GM23248 (cell line): ENCODE data around the gene LIX1L. TPM values are rescaled to one million over a fixed set of nuclear protein-coding genes. Genes with fewer than 3 reads are reported as not detected.
A peak's percentile ranks its signal among the peaks of the same experiment; 100 is the strongest.

Experiments
- DNase-seq: peaks from one replicate; pipeline ENCODE4 v3.0.0-alpha.2; 2015
- H2AFZ ChIP-seq: fragments of 200-600 bp; sonication (generic); 2 replicates; pipeline ENCODE4 v1.6.1; 2016; ENCODE audit warnings: antibody characterized with exemption
- H3F3A ChIP-seq: fragments of 200-600 bp; sonication (generic); 2 replicates; pipeline ENCODE4 v1.6.1; 2016; ENCODE audit warnings: mild to moderate bottlenecking, antibody characterized with exemption, mixed run types; ENCODE audit not compliant: insufficient read depth
- H3K27ac ChIP-seq: fragments of 200-600 bp; sonication (generic); 2 replicates; pipeline ENCODE4 v1.5.1; 2016; ENCODE audit warnings: mild to moderate bottlenecking
- H3K27me3 ChIP-seq: fragments of 200-600 bp; sonication (generic); replicated peaks from 2 replicates; pipeline ENCODE4 v1.6.1; 2016; ENCODE audit warnings: mild to moderate bottlenecking; ENCODE audit not compliant: insufficient read depth
- H3K36me3 ChIP-seq: fragments of 200-600 bp; sonication (generic); 2 replicates; pipeline ENCODE4 v1.6.1; 2016; ENCODE audit warnings: low read depth, mild to moderate bottlenecking
- H3K4me1 ChIP-seq: fragments of 200-600 bp; sonication (generic); 2 replicates; pipeline ENCODE4 v1.6.1; 2016; ENCODE audit warnings: mild to moderate bottlenecking; ENCODE audit not compliant: insufficient read depth
- H3K4me2 ChIP-seq: fragments of 200-600 bp; sonication (generic); one replicate; pipeline ENCODE4 v1.6.1; 2016; ENCODE audit warnings: mild to moderate bottlenecking; ENCODE audit not compliant: unreplicated experiment
- H3K4me3 ChIP-seq: fragments of 200-600 bp; sonication (generic); 2 replicates; pipeline ENCODE4 v1.5.1; 2016; ENCODE audit warnings: mild to moderate bottlenecking
- H3K79me2 ChIP-seq: fragments of 200-600 bp; sonication (generic); 2 replicates; pipeline ENCODE4 v1.6.1; 2016; ENCODE audit warnings: mild to moderate bottlenecking; ENCODE audit not compliant: insufficient read depth
- H3K9ac ChIP-seq: fragments of 200-600 bp; sonication (generic); 2 replicates; pipeline ENCODE4 v1.6.1; 2016; ENCODE audit warnings: mild to moderate bottlenecking
- H3K9me2 ChIP-seq: fragments of 200-600 bp; sonication (generic); 2 replicates; pipeline ENCODE4 v1.6.1; 2016; ENCODE audit warnings: mixed run types, mild to moderate bottlenecking, moderate library complexity; ENCODE audit not compliant: insufficient read depth
- H3K9me3 ChIP-seq: fragments of 200-600 bp; sonication (generic); one replicate; pipeline ENCODE4 v1.6.1; 2017; ENCODE audit warnings: low read depth
- H4K20me1 ChIP-seq: fragments of 200-600 bp; sonication (generic); 2 replicates; pipeline ENCODE4 v1.6.0; 2016; ENCODE audit not compliant: insufficient read depth
- EZH2 ChIP-seq: fragments of 200-600 bp; sonication (generic); IDR thresholded peaks from 2 replicates; pipeline ENCODE4 v1.6.1; 2018; ENCODE audit warnings: antibody characterized with exemption, mild to moderate bottlenecking; ENCODE audit not compliant: insufficient read depth, poor library complexity, severe bottlenecking
- EZH2phosphoT487 ChIP-seq: fragments of 200-600 bp; sonication (generic); IDR thresholded peaks from 2 replicates; pipeline ENCODE4 v1.6.1; 2018; ENCODE audit warnings: antibody characterized with exemption, moderate library complexity, mild to moderate bottlenecking, low read depth; ENCODE audit not compliant: insufficient read depth
- WGBS, 2 experiments: methylation state at CpG; one replicate each; pipeline ENCODE4 v1.1.6; 2015 to 2017; ENCODE audit warnings: low lambda C conversion rate in 2 of 2, low coverage in 1 of 2; ENCODE audit errors: missing lambda C conversion rate in 2 of 2; 5-methylcytosine and 5-hydroxymethylcytosine counted together
- in situ Hi-C: fragments of 300-500 bp; cut with MboI; formaldehyde crosslinking; loops from 2 replicates; pipeline ENCODE4 v1.15.0; 2020
- polyA plus RNA-seq: library from polyadenylated mRNA; unstranded; fragments of >200 nt; fragmentation: Nextera tagmentation; extraction: Ambion mirVana; gene quantifications from 2 replicates; pipeline ENCODE4 v1.2.1, GENCODE V29; 2016
- total RNA-seq: library from RNA; depleted of rRNA; stranded (reverse); fragments of >200 nt; shearing (Covaris generic); gene quantifications from 2 replicates; pipeline ENCODE4 v1.2.3, GENCODE V29; 2014

Gene LIX1L
- total and polyA plus RNA-seq, 2 experiments from 2014 or later, result 18.3 to 36.5 TPM

DNA sequence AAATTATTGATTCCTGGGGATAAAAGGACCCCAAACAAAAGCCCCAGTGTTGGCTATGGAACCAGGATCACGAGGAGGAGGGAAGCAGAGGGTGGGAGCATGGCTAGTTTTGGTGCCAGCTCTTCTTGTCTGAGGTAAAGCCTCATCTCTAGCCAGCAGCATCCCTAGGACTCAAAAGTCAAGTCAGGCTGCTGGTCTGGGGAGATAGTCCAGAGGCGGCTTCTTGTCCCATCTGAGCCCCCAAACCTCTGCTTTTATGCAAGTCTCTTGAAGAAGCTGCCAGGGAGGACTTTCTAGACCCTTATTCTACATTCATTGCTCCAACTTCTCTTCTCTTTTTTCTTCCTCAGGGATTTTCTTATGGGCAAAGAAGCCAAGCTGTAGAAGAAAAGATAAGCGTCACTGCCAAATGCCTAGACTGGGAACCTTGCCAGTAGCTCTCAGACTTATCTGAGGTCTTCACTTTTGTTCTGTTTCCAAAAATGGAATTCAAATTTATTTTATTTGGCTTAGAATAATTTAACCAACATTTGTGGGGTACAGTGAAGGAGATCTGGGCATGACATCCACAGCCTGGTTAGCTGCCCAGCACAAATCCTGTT, 65.2 kb downstream of the LIX1L start:
- peak; percentile 28 for DNase-seq
- in situ Hi-C loops, result no loop called here
- Histone ChIP-seq H3K9me2 (no peaks in the 10 kb centered on the region), H3K9me3 (no peaks in the 10 kb centered on the region), H3K9ac (peak overlapping the region; percentile 60), H4K20me1 (no peaks in the 10 kb centered on the region), H3K4me3 (peak overlapping the region; percentile 50; the same call in 1 of the 2 replicates), H3K4me2 (peak overlapping the region; percentile 77), H3K27ac (peak overlapping the region; percentile 80), H3K79me2 (no peaks in the 10 kb centered on the region), H3K27me3 (no peaks in the 10 kb centered on the region), H3F3A (peaks cover 25% of the 10 kb centered on the region), H2AFZ (peak overlapping the region; percentile 93), H3K4me1 (peaks cover 17% of the 10 kb centered on the region), H3K36me3 (no peaks in the 10 kb centered on the region)
- TF ChIP-seq EZH2phosphoT487 (no peak), EZH2 (no peak)
- WGBS, 2 experiments, result 76 to 79% methylated on average over 3 of the region's 3 CpGs

DNA sequence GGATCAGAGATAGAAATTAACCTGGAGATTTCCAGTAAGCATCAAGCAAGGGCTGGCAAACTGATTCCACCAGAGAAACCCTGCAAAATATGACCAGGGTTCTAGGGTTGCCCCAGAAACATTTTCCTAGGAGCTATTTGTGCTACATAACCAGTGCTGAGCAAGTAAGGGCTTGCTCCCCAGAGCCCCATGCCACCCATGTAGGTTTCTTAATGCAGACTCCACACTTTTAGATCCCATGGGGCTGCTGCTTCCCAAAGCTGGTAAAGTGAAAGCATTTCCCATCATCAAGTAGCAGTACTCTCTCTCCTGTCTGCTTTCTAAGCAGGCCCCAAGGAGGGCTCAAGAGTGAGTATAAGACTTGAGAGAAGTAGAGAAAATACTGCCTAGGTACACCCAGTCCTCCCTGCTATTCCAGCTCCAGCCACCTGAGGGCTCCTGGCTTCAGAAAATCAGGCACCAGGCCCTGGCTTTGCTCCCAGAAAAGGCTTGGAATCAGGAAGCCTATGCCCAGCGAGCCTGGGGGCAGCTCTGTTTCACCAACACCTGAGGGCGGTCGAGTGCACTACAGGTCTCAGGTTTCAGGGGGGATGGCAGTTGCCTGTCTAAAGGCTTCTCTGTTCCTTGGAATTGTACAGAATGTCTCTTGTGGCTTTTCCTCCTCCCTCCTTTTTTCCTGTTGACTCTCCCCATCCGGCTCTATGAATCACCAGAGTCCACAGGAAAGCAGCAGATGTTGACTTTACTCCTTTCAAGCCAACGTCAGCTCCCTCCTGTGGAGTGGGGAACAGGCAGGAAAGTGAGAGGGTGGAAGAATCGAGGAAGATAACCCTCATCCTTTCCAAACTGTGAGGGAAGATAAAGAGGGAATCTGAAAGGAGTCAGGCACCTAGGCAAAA, 66.0 kb downstream of the LIX1L start:
- peaks cover 17% of the 10 kb centered on the region for H3K4me1 ChIP-seq
- H3K79me2 ChIP-seq, result no peaks in the 10 kb centered on the region
- H3K9ac ChIP-seq, result peak overlapping the region; percentile 60
- H3K36me3 ChIP-seq, result no peaks in the 10 kb centered on the region
- H4K20me1 ChIP-seq, result no peaks in the 10 kb centered on the region
- peak overlapping the region; percentile 93 for H2AFZ ChIP-seq
- H3F3A ChIP-seq, result peaks cover 25% of the 10 kb centered on the region
- H3K9me3 ChIP-seq, result no peaks in the 10 kb centered on the region
- in situ Hi-C loops, result no loop called here
- no peaks in the 10 kb centered on the region for H3K27me3 ChIP-seq
- H3K4me3 ChIP-seq, result peak overlapping the region; percentile 50
- DNase-seq, result peak; percentile 96
- H3K4me2 ChIP-seq, result peak overlapping the region; percentile 77
- peak overlapping the region; percentile 80 for H3K27ac ChIP-seq
- H3K9me2 ChIP-seq, result no peaks in the 10 kb centered on the region
- WGBS, 2 experiments, result 0 to 3% methylated on average over 6 of the region's 6 CpGs
- TF ChIP-seq EZH2, result no peak
- no peak for TF ChIP-seq EZH2phosphoT487

DNA sequence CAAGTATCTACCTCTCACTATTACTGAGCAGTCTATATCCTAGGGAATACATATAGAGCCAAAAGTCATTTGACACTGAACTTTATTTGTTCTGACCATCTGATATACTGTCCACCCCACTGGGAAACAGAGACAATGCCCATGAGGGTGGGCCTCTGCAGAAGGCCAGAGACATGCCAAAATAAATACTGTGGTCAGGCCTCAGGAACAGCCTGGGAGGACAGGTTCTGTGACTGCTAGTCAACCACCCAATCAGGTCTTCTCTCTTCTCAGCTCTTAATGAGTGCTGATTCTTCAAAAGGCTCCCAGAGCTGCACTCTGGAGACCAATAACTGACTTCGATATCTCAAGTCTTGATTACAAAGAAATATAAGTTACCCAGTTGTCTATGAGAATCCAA, 66.7 kb downstream of the LIX1L start:
- Histone ChIP-seq H3F3A (peaks cover 25% of the 10 kb centered on the region), H3K79me2 (no peaks in the 10 kb centered on the region), H3K9ac (peak overlapping the region; percentile 60), H3K4me3 (no peak overlapping the region), H3K27me3 (no peaks in the 10 kb centered on the region), H4K20me1 (no peaks in the 10 kb centered on the region), H3K9me2 (no peaks in the 10 kb centered on the region), H3K27ac (peak overlapping the region; percentile 80), H3K4me2 (peak overlapping the region; percentile 77), H2AFZ (peak overlapping the region; percentile 93), H3K9me3 (no peaks in the 10 kb centered on the region), H3K36me3 (no peaks in the 10 kb centered on the region), H3K4me1 (peaks cover 17% of the 10 kb centered on the region)
- in situ Hi-C loops, result no loop called here
- no peak for DNase-seq
- TF ChIP-seq EZH2, result no peak
- TF ChIP-seq EZH2phosphoT487, result no peak
- WGBS, 2 experiments, result 38 to 57% methylated on average over 1 of the region's 1 CpG

DNA sequence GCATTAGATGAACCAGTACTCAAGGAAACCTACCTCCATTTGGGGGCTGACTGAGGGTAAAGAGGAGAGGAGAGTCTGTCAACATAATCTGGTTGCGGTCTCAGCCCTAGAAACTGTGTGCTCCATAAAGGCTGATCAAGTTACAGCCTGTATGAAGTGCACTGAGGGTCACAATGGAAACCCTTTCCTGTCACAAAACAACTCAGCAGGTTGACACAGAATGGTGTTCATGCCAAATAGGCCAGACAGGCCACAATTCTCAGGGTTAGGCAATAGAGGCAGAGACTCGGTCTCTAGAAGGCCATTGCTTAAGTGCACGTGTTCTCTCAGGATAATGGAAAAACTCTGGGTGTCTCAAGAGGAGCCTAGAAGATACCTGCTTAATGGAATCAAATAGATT, 68.1 kb downstream of the LIX1L start:
- no peak for TF ChIP-seq EZH2phosphoT487
- TF ChIP-seq EZH2, result no peak
- no peaks in the 10 kb centered on the region for H3K9me2 ChIP-seq
- H3F3A ChIP-seq, result peaks cover 31% of the 10 kb centered on the region
- no peaks in the 10 kb centered on the region for H3K36me3 ChIP-seq
- H3K4me2 ChIP-seq, result no peak overlapping the region
- H2AFZ ChIP-seq, result no peak overlapping the region
- H3K79me2 ChIP-seq, result no peaks in the 10 kb centered on the region
- no peak overlapping the region for H3K9ac ChIP-seq
- no peak overlapping the region for H3K27ac ChIP-seq
- peaks cover 26% of the 10 kb centered on the region for H3K4me1 ChIP-seq
- no peaks in the 10 kb centered on the region for H3K9me3 ChIP-seq
- in situ Hi-C loops, result no loop called here
- DNase-seq, result no peak
- WGBS, 2 experiments, result 95 to 96% methylated on average over 3 of the region's 3 CpGs
- no peaks in the 10 kb centered on the region for H4K20me1 ChIP-seq
- no peak overlapping the region for H3K4me3 ChIP-seq
- no peaks in the 10 kb centered on the region for H3K27me3 ChIP-seq
